Measurements from ENCODE around the gene DEPDC1B. TPM values are rescaled to one million over a fixed set of nuclear protein-coding genes. Genes with fewer than 3 reads are reported as not detected.
"Not testable (repeated sequence)": the region's sequence is repeated elsewhere in the genome, so short reads cannot be mapped to it uniquely, and the experiment has no call there.

The DEPDC1B gene
- total RNA-seq, 2 donors from 2014 or later, result 0.37 to 0.67 TPM

- intact Hi-C loops (cut with DNase I), result no loop called here
- no peak for DNase-seq (ENCODE audit: low spot score)
These were observed 101.5 kb downstream of the DEPDC1B start for GRCh38 chr5:60598424-60598823.

- no peak for DNase-seq (ENCODE audit: low spot score)
- intact Hi-C loops (cut with DNase I), result no loop called here
These were observed 102.2 kb downstream of the DEPDC1B start for GRCh38 chr5:60597572-60598320.

GRCh38 chr5:60594715-60595477 lies 105.1 kb downstream of the DEPDC1B start:
- no peak for DNase-seq (ENCODE audit: low spot score)
- intact Hi-C loops (cut with DNase I), result no loop called here

- no peak for DNase-seq (ENCODE audit: low spot score)
- intact Hi-C loops (cut with DNase I), result no loop called here
These were observed 109.8 kb downstream of the DEPDC1B start for GRCh38 chr5:60590172-60590571.

- DNase-seq (ENCODE audit: low spot score); intact Hi-C loops (cut with DNase I): not testable (repeated sequence)
These were observed 112.7 kb downstream of the DEPDC1B start for GRCh38 chr5:60587312-60587711.

GRCh38 chr5:60586307-60586901 lies 113.6 kb downstream of the DEPDC1B start:
- intact Hi-C loops (cut with DNase I), result no loop called here
- DNase-seq (ENCODE audit: low spot score), result no peak

GRCh38 chr5:60585618-60586017 lies 114.3 kb downstream of the DEPDC1B start:
- intact Hi-C loops (cut with DNase I), result no loop called here
- DNase-seq (ENCODE audit: low spot score), result no peak

GRCh38 chr5:60584304-60584703 lies 115.7 kb downstream of the DEPDC1B start:
- DNase-seq (ENCODE audit: low spot score), result no peak
- intact Hi-C loops (cut with DNase I), result no loop called here

GRCh38 chr5:60583616-60584015 lies 116.3 kb downstream of the DEPDC1B start:
- no peak for DNase-seq (ENCODE audit: low spot score)
- intact Hi-C loops (cut with DNase I), result no loop called here

GRCh38 chr5:60578315-60578714 lies 121.7 kb downstream of the DEPDC1B start:
- no peak for DNase-seq (ENCODE audit: low spot score)
- intact Hi-C loops (cut with DNase I), result no loop called here

GRCh38 chr5:60577116-60577515 lies 122.8 kb downstream of the DEPDC1B start:
- intact Hi-C loops (cut with DNase I), result no loop called here
- DNase-seq (ENCODE audit: low spot score), result no peak

- DNase-seq (ENCODE audit: low spot score), result no peak
- intact Hi-C loops (cut with DNase I), result no loop called here
These were observed 123.5 kb downstream of the DEPDC1B start for GRCh38 chr5:60576425-60576824.

- no peak for DNase-seq (ENCODE audit: low spot score)
- intact Hi-C loops (cut with DNase I), result no loop called here
These were observed 131.3 kb downstream of the DEPDC1B start for GRCh38 chr5:60568646-60569045.

GRCh38 chr5:60563696-60564324 lies 136.2 kb downstream of the DEPDC1B start:
- intact Hi-C loops (cut with DNase I), result no loop called here
- no peak for DNase-seq (ENCODE audit: low spot score)

GRCh38 chr5:60553291-60553690 lies 146.7 kb downstream of the DEPDC1B start:
- DNase-seq (ENCODE audit: low spot score); intact Hi-C loops (cut with DNase I): not testable (repeated sequence)

GRCh38 chr5:60551829-60552228 lies 148.1 kb downstream of the DEPDC1B start:
- intact Hi-C loops (cut with DNase I), result no loop called here
- DNase-seq (ENCODE audit: low spot score), result no peak

GRCh38 chr5:60551250-60551649 lies 148.7 kb downstream of the DEPDC1B start:
- no peak for DNase-seq (ENCODE audit: low spot score)
- intact Hi-C loops (cut with DNase I), result no loop called here

- intact Hi-C loops (cut with DNase I), result no loop called here
- DNase-seq (ENCODE audit: low spot score), result no peak
These were observed 149.7 kb downstream of the DEPDC1B start for GRCh38 chr5:60550311-60550710.

- no peak for DNase-seq (ENCODE audit: low spot score)
- intact Hi-C loops (cut with DNase I), result loop anchor here in 1 of 2 donors (10.0 kb wide), 1 partner anchor 165 kb away; no protein-coding TSS in a partner anchor
These were observed 150.1 kb downstream of the DEPDC1B start for GRCh38 chr5:60549841-60550240.
